HG02623 (cell line): Measurements from ENCODE around the gene SS18.

Experiments
- ATAC-seq: cut with Tn5 transposase; IDR thresholded peaks from one replicate; pipeline ENCODE4 v1.9.1; 2021; ENCODE audit warnings: moderate library complexity; ENCODE audit not compliant: unreplicated experiment

The SS18 gene

GRCh38 chr18:26073758-26074157 is 16.7 kb downstream of the SS18 start:
- no peak for ATAC-seq

- ATAC-seq: no peak
Measured at GRCh38 chr18:26071725-26072124, 18.7 kb downstream of the SS18 start.

- no peak for ATAC-seq
Measured at GRCh38 chr18:26071020-26071419, 19.4 kb downstream of the SS18 start.

GRCh38 chr18:26059357-26059756 is 31.1 kb downstream of the SS18 start:
- ATAC-seq: no peak

GRCh38 chr18:26057344-26057773 is 33.1 kb downstream of the SS18 start:
- ATAC-seq: no peak

- ATAC-seq: no peak
Measured at GRCh38 chr18:26056291-26056690, 34.1 kb downstream of the SS18 start.

GRCh38 chr18:26052505-26052904 is 37.9 kb downstream of the SS18 start:
- no peak for ATAC-seq

- no peak for ATAC-seq
Measured at GRCh38 chr18:26051843-26052242, 38.6 kb downstream of the SS18 start.

- ATAC-seq: no peak
Measured at GRCh38 chr18:26046419-26047077, 43.9 kb downstream of the SS18 start.

GRCh38 chr18:26044807-26045206 is 45.6 kb downstream of the SS18 start:
- ATAC-seq: no peak

GRCh38 chr18:26040051-26040656 is 50.3 kb downstream of the SS18 start:
- no peak for ATAC-seq

GRCh38 chr18:26039203-26039602 is 51.2 kb downstream of the SS18 start:
- no peak for ATAC-seq

- no peak for ATAC-seq
Measured at GRCh38 chr18:26036635-26037034, 53.8 kb downstream of the SS18 start.

- ATAC-seq: no peak
Measured at GRCh38 chr18:26034850-26035497, 55.4 kb downstream of the SS18 start.

GRCh38 chr18:26022585-26022984 is 67.8 kb downstream of the SS18 start:
- ATAC-seq: no peak

- ATAC-seq: no peak
Measured at GRCh38 chr18:26021061-26021754, 69.2 kb downstream of the SS18 start.

GRCh38 chr18:26017929-26018328 is 72.5 kb downstream of the SS18 start:
- no peak for ATAC-seq

- ATAC-seq: no peak
Measured at GRCh38 chr18:26014462-26014861, 76.0 kb downstream of the SS18 start.

GRCh38 chr18:26008619-26009018 is 81.8 kb downstream of the SS18 start:
- no peak for ATAC-seq

- ATAC-seq: no peak
Measured at GRCh38 chr18:26008096-26008495, 82.3 kb downstream of the SS18 start.

- no peak for ATAC-seq
Measured at GRCh38 chr18:26005950-26006349, 84.5 kb downstream of the SS18 start.

- ATAC-seq: no peak
Measured at GRCh38 chr18:26004832-26005231, 85.6 kb downstream of the SS18 start.
